ENCODE data around the gene POTEH. TPM values are rescaled to one million over a fixed set of nuclear protein-coding genes. Genes with fewer than 3 reads are reported as not detected.
"Not testable (repeated sequence)": the region's sequence is repeated elsewhere in the genome, so short reads cannot be mapped to it uniquely, and the experiment has no call there.

The POTEH gene
- total and polyA plus RNA-seq, 2 of the 13 experiments (the other 11 are each of a cell fraction or from before 2014, with no cell fraction given) = not detected

GRCh38 chr22:15714125-15714524 lies 24.3 kb downstream of the POTEH start:
- H2AFZ ChIP-seq (ENCODE audit: low read length); H4K20me1 ChIP-seq (ENCODE audit: insufficient read depth, low read length); H3K4me1 ChIP-seq (ENCODE audit: insufficient read depth, low read length); H3K9me3 ChIP-seq (ENCODE audit: low read length); H3K9ac ChIP-seq (ENCODE audit: insufficient read depth, low read depth, low read length); H3K27ac ChIP-seq (ENCODE audit: extremely low read length, insufficient read depth, low read length); POLR2A ChIA-PET; FAIRE-seq; H3K27me3 ChIP-seq (ENCODE audit: control insufficient read depth in 1 of 2, insufficient read depth in 2 of 2, low read length in 2 of 2); CTCF ChIA-PET (ENCODE audit: low intra/inter-chr PET ratio, low total read pairs); H3K36me3 ChIP-seq (replicated peaks in 1 of 2; ENCODE audit: control insufficient read depth in 1 of 2, insufficient read depth in 2 of 2, low read length in 2 of 2); ATAC-seq; H3K79me2 ChIP-seq (ENCODE audit: insufficient read depth, low read length); BruUV-seq (replicated peaks); in situ Hi-C loops (cut with HindIII; ENCODE audit: extremely low pct_ligation_motif_present, low pct_unique_long_range_greater_than_20kb); H3K4me3 ChIP-seq (replicated peaks in 1 of 3; ENCODE audit: insufficient read depth in 1 of 3, low read depth in 2 of 3, low read length in 3 of 3); H3K4me2 ChIP-seq (ENCODE audit: low read depth, low read length); intact Hi-C loops (cut with micrococcal nuclease; ENCODE audit: unreplicated experiment); DNase-seq (ENCODE audit: low spot score): not testable (repeated sequence)
- 3% methylated on average over 1 of the region's 2 CpGs for WGBS (ENCODE audit: low lambda C conversion rate)

DNA sequence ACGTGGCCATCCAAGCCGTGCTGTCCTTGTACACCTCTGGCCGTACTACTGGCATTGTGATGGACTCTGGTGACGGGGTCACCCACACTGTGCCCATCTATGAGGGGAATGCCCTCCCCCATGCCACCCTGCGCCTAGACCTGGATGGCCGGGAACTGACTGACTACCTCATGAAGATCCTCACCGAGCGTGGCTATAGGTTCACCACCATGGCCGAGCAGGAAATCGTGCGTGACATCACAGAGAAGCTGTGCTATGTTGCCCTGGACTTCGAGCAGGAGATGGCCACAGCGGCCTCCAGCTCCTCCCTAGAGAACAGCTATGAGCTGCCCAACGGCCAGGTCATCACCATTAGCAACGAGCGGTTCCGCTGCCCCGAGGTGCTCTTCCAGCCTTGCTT lies 32.1 kb downstream of the POTEH start:
- CTCF ChIA-PET (ENCODE audit: low intra/inter-chr PET ratio, low total read pairs); H3K27ac ChIP-seq (ENCODE audit: extremely low read length, insufficient read depth, low read length); BruUV-seq (replicated peaks); DNase-seq (ENCODE audit: low spot score); in situ Hi-C loops (cut with HindIII; ENCODE audit: extremely low pct_ligation_motif_present, low pct_unique_long_range_greater_than_20kb); H3K79me2 ChIP-seq (ENCODE audit: insufficient read depth, low read length); intact Hi-C loops (cut with micrococcal nuclease; ENCODE audit: unreplicated experiment); H4K20me1 ChIP-seq (ENCODE audit: insufficient read depth, low read length); ATAC-seq; H3K4me3 ChIP-seq (replicated peaks in 1 of 3; ENCODE audit: insufficient read depth in 1 of 3, low read depth in 2 of 3, low read length in 3 of 3); H3K4me2 ChIP-seq (ENCODE audit: low read depth, low read length); H2AFZ ChIP-seq (ENCODE audit: low read length); H3K9me3 ChIP-seq (ENCODE audit: low read length); H3K36me3 ChIP-seq (replicated peaks in 1 of 2; ENCODE audit: control insufficient read depth in 1 of 2, insufficient read depth in 2 of 2, low read length in 2 of 2); POLR2A ChIA-PET; FAIRE-seq; H3K9ac ChIP-seq (ENCODE audit: insufficient read depth, low read depth, low read length); H3K27me3 ChIP-seq (ENCODE audit: control insufficient read depth in 1 of 2, insufficient read depth in 2 of 2, low read length in 2 of 2); H3K4me1 ChIP-seq (ENCODE audit: insufficient read depth, low read length): not testable (repeated sequence)
- no CpG with 5 or more reads among the region's 18 CpGs for WGBS (ENCODE audit: low lambda C conversion rate)

- H3K4me2 ChIP-seq (ENCODE audit: low read depth, low read length); H3K9me3 ChIP-seq (ENCODE audit: low read length); H3K36me3 ChIP-seq (replicated peaks in 1 of 2; ENCODE audit: control insufficient read depth in 1 of 2, insufficient read depth in 2 of 2, low read length in 2 of 2); DNase-seq (ENCODE audit: low spot score); CTCF ChIA-PET (ENCODE audit: low intra/inter-chr PET ratio, low total read pairs); FAIRE-seq; H3K79me2 ChIP-seq (ENCODE audit: insufficient read depth, low read length); H2AFZ ChIP-seq (ENCODE audit: low read length); in situ Hi-C loops (cut with HindIII; ENCODE audit: extremely low pct_ligation_motif_present, low pct_unique_long_range_greater_than_20kb); H3K27ac ChIP-seq (ENCODE audit: extremely low read length, insufficient read depth, low read length); ATAC-seq; H4K20me1 ChIP-seq (ENCODE audit: insufficient read depth, low read length); BruUV-seq (replicated peaks); H3K27me3 ChIP-seq (ENCODE audit: control insufficient read depth in 1 of 2, insufficient read depth in 2 of 2, low read length in 2 of 2); H3K4me1 ChIP-seq (ENCODE audit: insufficient read depth, low read length); H3K9ac ChIP-seq (ENCODE audit: insufficient read depth, low read depth, low read length); POLR2A ChIA-PET; H3K4me3 ChIP-seq (replicated peaks in 1 of 3; ENCODE audit: insufficient read depth in 1 of 3, low read depth in 2 of 3, low read length in 3 of 3); intact Hi-C loops (cut with micrococcal nuclease; ENCODE audit: unreplicated experiment): not testable (repeated sequence)
- WGBS (ENCODE audit: low lambda C conversion rate) = 5% methylated on average over 4 of the region's 19 CpGs
These were observed 39.5 kb downstream of the POTEH start for GRCh38 chr22:15729209-15729917.

- intact Hi-C loops (cut with micrococcal nuclease; ENCODE audit: unreplicated experiment); POLR2A ChIA-PET; FAIRE-seq: not testable (repeated sequence)
These were observed 41.2 kb downstream of the POTEH start for GRCh38 chr22:15731023-15731422.

More at GRCh38 chr22:15731023-15731422, 41.2 kb downstream of the POTEH start:
- BruUV-seq (replicated peaks); H3K36me3 ChIP-seq (replicated peaks in 1 of 2; ENCODE audit: control insufficient read depth in 1 of 2, insufficient read depth in 2 of 2, low read length in 2 of 2); H3K4me3 ChIP-seq (replicated peaks in 1 of 3; ENCODE audit: insufficient read depth in 1 of 3, low read depth in 2 of 3, low read length in 3 of 3); H3K79me2 ChIP-seq (ENCODE audit: insufficient read depth, low read length); H3K27me3 ChIP-seq (ENCODE audit: control insufficient read depth in 1 of 2, insufficient read depth in 2 of 2, low read length in 2 of 2); H3K9me3 ChIP-seq (ENCODE audit: low read length); CTCF ChIA-PET (ENCODE audit: low intra/inter-chr PET ratio, low total read pairs); H4K20me1 ChIP-seq (ENCODE audit: insufficient read depth, low read length); ATAC-seq; H3K4me1 ChIP-seq (ENCODE audit: insufficient read depth, low read length); H2AFZ ChIP-seq (ENCODE audit: low read length); H3K4me2 ChIP-seq (ENCODE audit: low read depth, low read length); H3K9ac ChIP-seq (ENCODE audit: insufficient read depth, low read depth, low read length); in situ Hi-C loops (cut with HindIII; ENCODE audit: extremely low pct_ligation_motif_present, low pct_unique_long_range_greater_than_20kb); H3K27ac ChIP-seq (ENCODE audit: extremely low read length, insufficient read depth, low read length); DNase-seq (ENCODE audit: low spot score): not testable (repeated sequence)
- no CpG with 5 or more reads among the region's 8 CpGs for WGBS (ENCODE audit: low lambda C conversion rate)

All from HepG2 (cell line).